Measurements from ENCODE around the gene GTSE1.

- TF ChIP-seq CTCF (IDR thresholded peaks at IDR 0.05; ENCODE audit: insufficient read depth, low read length, poor library complexity, severe bottlenecking) (no peak), EZH2phosphoT487 (conservative IDR thresholded peaks at IDR 0.05; ENCODE audit: low read length) (no peak)
Measured at GRCh38 chr22:46297151-46297812, 612 bp downstream of the GTSE1 start.

Data from SU-DHL-6 (cell line).